ENCODE results near the gene CD200R1L.

GRCh38 chr3:112767177-112767576 is 79.5 kb downstream of the CD200R1L start:
- TF ChIP-seq POLR2A (IDR thresholded peaks at IDR 0.05; ENCODE audit: low read depth, low read length) (no peak), POLR2AphosphoS5 (IDR thresholded peaks at IDR 0.05; ENCODE audit: low read depth, low read length) (no peak), TAF1 (IDR thresholded peaks at IDR 0.05; ENCODE audit: low read depth, low read length) (no peak), PAX5 (IDR thresholded peaks at IDR 0.05; ENCODE audit: insufficient read depth, low read length, severe bottlenecking) (no peak), SPI1 (IDR thresholded peaks at IDR 0.05; ENCODE audit: low read depth, low read length) (peak; percentile 86), POU2F2 (IDR thresholded peaks at IDR 0.05; ENCODE audit: low read depth, low read length) (no peak)
